ENCODE measurements around the gene KYAT1. TPM values are rescaled to one million over a fixed set of nuclear protein-coding genes. Genes with fewer than 3 reads are reported as not detected.

Gene KYAT1
- total and polyA plus RNA-seq, 2 of the 13 experiments (the other 11 are each of a cell fraction or from before 2014, with no cell fraction given): 9.2 to 46.5 TPM

- peak; percentile 53; the same call in 1 of the 2 replicates for TF ChIP-seq DR1 (CRISPR knock-in tag; IDR thresholded peaks at IDR 0.05)
- TF ChIP-seq HDAC1 (CRISPR knock-in tag; IDR thresholded peaks at IDR 0.05): peak; percentile 97
- TF ChIP-seq ZBTB42 (CRISPR knock-in tag; IDR thresholded peaks at IDR 0.05): peak; percentile 72; the same call in 1 of the 2 replicates
- no peak for TF ChIP-seq GTF2F1 (IDR thresholded peaks at IDR 0.05; ENCODE audit: low read length)
- no peak for TF ChIP-seq FOXP1 (IDR thresholded peaks at IDR 0.05)
- no peak for TF ChIP-seq FOXP1 (CRISPR knock-in tag; IDR thresholded peaks at IDR 0.05)
- TF ChIP-seq YY1 (IDR thresholded peaks at IDR 0.05; ENCODE audit: insufficient read depth, insufficient replicate concordance, low read depth, low read length): peak; percentile 85
- TF ChIP-seq ASH2L (IDR thresholded peaks at IDR 0.05; ENCODE audit: insufficient read length, low read depth, low read length): peak; percentile 76
- TF ChIP-seq FOXK1 (CRISPR knock-in tag; IDR thresholded peaks at IDR 0.05; ENCODE audit: borderline replicate concordance, low read depth): peak; percentile 88; the same call in 1 of the 2 replicates
- TF ChIP-seq ZNF800 (CRISPR knock-in tag; IDR thresholded peaks at IDR 0.05): peak; percentile 84; the same call in 1 of the 2 replicates
- TF ChIP-seq ARID3A (IDR thresholded peaks at IDR 0.05; ENCODE audit: low read depth, low read length): no peak
- no peak for TF ChIP-seq RBAK (CRISPR knock-in tag; IDR thresholded peaks at IDR 0.05)
- TF ChIP-seq MEF2D (CRISPR knock-in tag; IDR thresholded peaks at IDR 0.05): peak; percentile 72; the same call in 1 of the 2 replicates
- TF ChIP-seq LBX2 (CRISPR knock-in tag; IDR thresholded peaks at IDR 0.05; ENCODE audit: borderline replicate concordance): peak; percentile 96
- no peak; the same call in 1 of the 2 replicates for TF ChIP-seq ZNF180 (CRISPR knock-in tag; IDR thresholded peaks at IDR 0.05; ENCODE audit: borderline replicate concordance, low read depth)
- TF ChIP-seq ZNF496 (CRISPR knock-in tag; IDR thresholded peaks at IDR 0.05; ENCODE audit: insufficient replicate concordance): no peak
- peak; percentile 98 for TF ChIP-seq MXD3 (CRISPR knock-in tag; IDR thresholded peaks at IDR 0.05)
- TF ChIP-seq PHF20 (CRISPR knock-in tag; IDR thresholded peaks at IDR 0.05): peak; percentile 93
- no peak for TF ChIP-seq GATA4 (IDR thresholded peaks at IDR 0.05; ENCODE audit: borderline replicate concordance, low read depth)
- no peak for TF ChIP-seq ATRX (CRISPR knock-in tag; IDR thresholded peaks at IDR 0.05; ENCODE audit: borderline replicate concordance)
- TF ChIP-seq ZFP41 (CRISPR knock-in tag; IDR thresholded peaks at IDR 0.05; ENCODE audit: borderline replicate concordance): peak; percentile 97; the same call in 1 of the 2 replicates
- TF ChIP-seq PRDM4 (CRISPR knock-in tag; IDR thresholded peaks at IDR 0.05; ENCODE audit: borderline replicate concordance): peak; percentile 54; the same call in 1 of the 2 replicates
Measured at GRCh38 chr9:128786681-128787601, 94.8 kb downstream of the KYAT1 start, which contains the start of gene TBC1D13 (continued).
